ENCODE measurements around the gene INO80. TPM values are rescaled to one million over a fixed set of nuclear protein-coding genes. Genes with fewer than 3 reads are reported as not detected.
A peak's percentile ranks its signal among the peaks of the same experiment; 100 is the strongest.

Gene INO80
- total and polyA plus RNA-seq, 2 donors (not counting 1 experiment from before 2014, with no cell fraction given), result 16.3 to 55.7 TPM

GRCh38 chr15:41096178-41096577 lies 19.9 kb downstream of the INO80 start:
- Mint-ChIP-seq H3K4me1 (peaks cover 5% of the 10 kb centered on the region), H3K27me3 (no peaks in the 10 kb centered on the region), H3K27ac (no peak overlapping the region), H3K9me3 (ENCODE audit: insufficient read depth) (no peaks in the 10 kb centered on the region), H3K4me3 (no peak overlapping the region)
- no peak overlapping the region for H3K9ac ChIP-seq (ENCODE audit: low read length)
- H3K4me2 ChIP-seq (replicated peaks; ENCODE audit: low read depth, low read length, poor library complexity, severe bottlenecking), result no peak overlapping the region
- H3K4me1 ChIP-seq (ENCODE audit: control insufficient read depth in 2 of 2, insufficient read depth in 2 of 2, low read length in 2 of 2), result no peaks in the 10 kb centered on the region
- no peaks in the 10 kb centered on the region for H3K9me3 ChIP-seq (ENCODE audit: control extremely low read depth in 1 of 3, control insufficient read depth in 2 of 3, insufficient read depth in 1 of 3, low read length in 2 of 3)
- H3K27me3 ChIP-seq (replicated peaks in 1 of 4; ENCODE audit: control extremely low read depth in 1 of 4, control insufficient read depth in 3 of 4, insufficient read depth in 4 of 4, low read length in 3 of 4), result no peaks in the 10 kb centered on the region
- no peak overlapping the region for H2AFZ ChIP-seq (ENCODE audit: insufficient read depth, low read depth, low read length, poor library complexity, severe bottlenecking)
- intact Hi-C loops (cut with micrococcal nuclease), result no loop called here
- H3K36me3 ChIP-seq (replicated peaks in 1 of 2; ENCODE audit: control extremely low read depth in 1 of 2, control insufficient read depth in 1 of 2, extremely low read depth in 1 of 2, insufficient read depth in 2 of 2, low read length in 1 of 2), result peaks cover 18 to 50% of the 10 kb centered on the region in 2 experiments
- H3K4me3 ChIP-seq (ENCODE audit: control extremely low read depth in 1 of 5, extremely low read depth in 1 of 5, insufficient read depth in 1 of 5, low read depth in 2 of 5, low read length in 4 of 5), result no peak overlapping the region
- no peak for DNase-seq
- H3K27ac ChIP-seq (ENCODE audit: low read length in 2 of 2), result no peak overlapping the region
- H4K20me1 ChIP-seq (ENCODE audit: control insufficient read depth, insufficient read depth, low read length, poor library complexity, severe bottlenecking), result peaks cover 19% of the 10 kb centered on the region
- H3K79me2 ChIP-seq (ENCODE audit: control insufficient read depth, insufficient read depth, low read length), result peaks cover 31% of the 10 kb centered on the region
- 90% methylated on average over 2 of the region's 6 CpGs for WGBS (ENCODE audit: insufficient coverage)
- ATAC-seq (ENCODE audit: low read depth), result no peak
- ChIA-PET CTCF (no interaction called here), POLR2A (no interaction called here)
- TF ChIP-seq CTCF (IDR thresholded peaks at IDR 0.05), result no peak

GRCh38 chr15:41085029-41085428 lies 31.1 kb downstream of the INO80 start:
- ChIA-PET POLR2A (no interaction called here), CTCF (no interaction called here)
- no peaks in the 10 kb centered on the region for H3K9me3 ChIP-seq (ENCODE audit: control extremely low read depth in 1 of 3, control insufficient read depth in 2 of 3, insufficient read depth in 1 of 3, low read length in 2 of 3)
- H4K20me1 ChIP-seq (ENCODE audit: control insufficient read depth, insufficient read depth, low read length, poor library complexity, severe bottlenecking), result no peaks in the 10 kb centered on the region
- H3K36me3 ChIP-seq (replicated peaks in 1 of 2; ENCODE audit: control extremely low read depth in 1 of 2, control insufficient read depth in 1 of 2, extremely low read depth in 1 of 2, insufficient read depth in 2 of 2, low read length in 1 of 2), result peaks cover 14 to 63% of the 10 kb centered on the region in 2 experiments
- no peak overlapping the region for H3K9ac ChIP-seq (ENCODE audit: low read length)
- Mint-ChIP-seq H3K27ac (peak overlapping the region; percentile 64), H3K9me3 (ENCODE audit: insufficient read depth) (no peaks in the 10 kb centered on the region), H3K27me3 (no peaks in the 10 kb centered on the region), H3K4me3 (no peak overlapping the region), H3K4me1 (peaks cover 24% of the 10 kb centered on the region)
- H3K27me3 ChIP-seq (replicated peaks in 1 of 4; ENCODE audit: control extremely low read depth in 1 of 4, control insufficient read depth in 3 of 4, insufficient read depth in 4 of 4, low read length in 3 of 4), result no peaks in the 10 kb centered on the region
- intact Hi-C loops (cut with micrococcal nuclease), result no loop called here
- H3K27ac ChIP-seq (ENCODE audit: low read length in 2 of 2), result peak overlapping the region in 1 of 2 donors; percentile 18
- 97% methylated on average over 3 of the region's 3 CpGs for WGBS (ENCODE audit: insufficient coverage)
- TF ChIP-seq CTCF (IDR thresholded peaks at IDR 0.05), result no peak
- no peak for TF ChIP-seq EZH2 (IDR thresholded peaks at IDR 0.05; ENCODE audit: borderline replicate concordance, insufficient read depth, low read depth, low read length, poor library complexity, severe bottlenecking)
- DNase-seq (no peak), ATAC-seq (ENCODE audit: low read depth) (no peak)
- H3K4me3 ChIP-seq (ENCODE audit: control extremely low read depth in 1 of 5, extremely low read depth in 1 of 5, insufficient read depth in 1 of 5, low read depth in 2 of 5, low read length in 4 of 5), result no peak overlapping the region
- no peak overlapping the region for H3K4me2 ChIP-seq (replicated peaks; ENCODE audit: low read depth, low read length, poor library complexity, severe bottlenecking)
- peaks cover 6% of the 10 kb centered on the region for H3K79me2 ChIP-seq (ENCODE audit: control insufficient read depth, insufficient read depth, low read length)
- H3K4me1 ChIP-seq (ENCODE audit: control insufficient read depth in 2 of 2, insufficient read depth in 2 of 2, low read length in 2 of 2), result peaks cover 11 to 15% of the 10 kb centered on the region in 2 donors
- no peak overlapping the region for H2AFZ ChIP-seq (ENCODE audit: insufficient read depth, low read depth, low read length, poor library complexity, severe bottlenecking)

All from B cell (primary cell).